Tibial artery (tissue), 4 donors: ENCODE measurements around the gene TMEM132C.

Source experiments
- DNase-seq, 2 donors: peaks; one replicate each; pipeline ENCODE4 v3.0.0-alpha.2; 2019
- H3K27ac ChIP-seq, 2 donors: fragments of 200-600 bp; sonication (generic) in 1 of 2; 1 replicate in 1 of 2; 2 replicates in 1 of 2; pipeline ENCODE4 v1.5.1; 2018 to 2019; ENCODE audit warnings: mild to moderate bottlenecking in 1 of 2
- H3K27me3 ChIP-seq, 2 donors: fragments of 200-600 bp; sonication (generic) in 1 of 2; one replicate each; pipeline versions ENCODE4 v1.5.1 to v1.6.0; 2016 to 2019
- H3K36me3 ChIP-seq, 3 donors: fragments of 200-600 bp; sonication (generic) in 2 of 3; one replicate each; pipeline ENCODE4 v1.5.1; 2016 to 2019; ENCODE audit warnings: mild to moderate bottlenecking in 2 of 3
- H3K4me1 ChIP-seq, 4 donors: fragments of 200-600 bp; sonication (generic) in 2 of 4; 1 replicate in 3 of 4; 2 replicates in 1 of 4; pipeline ENCODE4 v1.5.1; 2016 to 2019
- H3K4me3 ChIP-seq, 2 donors: fragments of 200-600 bp; sonication (generic) in 1 of 2; 1 replicate in 1 of 2; 2 replicates in 1 of 2; pipeline ENCODE4 v1.5.1; 2018 to 2019; ENCODE audit warnings: mild to moderate bottlenecking in 2 of 2
- H3K9me3 ChIP-seq, 3 donors: fragments of 200-600 bp; sonication (generic) in 1 of 3; one replicate each; pipeline ENCODE4 v1.5.1; 2016 to 2019
- CTCF ChIP-seq, 2 experiments: fragments of 200-600 bp in 1 of 2; fragments of 450-650 bp in 1 of 2; IDR thresholded peaks; one replicate each; pipeline ENCODE4 v1.5.1; 2017 to 2019; ENCODE audit warnings: antibody characterized with exemption in 2 of 2, mild to moderate bottlenecking in 1 of 2, moderate library complexity in 1 of 2
- intact Hi-C: fragments of 100-400 bp; cut with DNase I; formaldehyde crosslinking; loops from one replicate; pipeline ENCODE4 v1.15.0; 2023; ENCODE audit warnings: low total_unique reads

Gene TMEM132C

GRCh38 chr12:128307791-128308190 is 40.8 kb downstream of the TMEM132C start:
- Histone ChIP-seq H3K27me3 (no peaks in the 10 kb centered on the region), H3K36me3 (no peaks in the 10 kb centered on the region), H3K4me3 (no peak overlapping the region), H3K4me1 (no peaks in the 10 kb centered on the region), H3K9me3 (no peaks in the 10 kb centered on the region), H3K27ac (no peak overlapping the region)
- no peak for DNase-seq
- no peak for TF ChIP-seq CTCF (IDR thresholded peaks at IDR 0.05)
- intact Hi-C loops: no loop called here

- peaks cover 0 to 3% (median 0%) of the 10 kb centered on the region in 3 donors for H3K9me3 ChIP-seq
- no peak for TF ChIP-seq CTCF (IDR thresholded peaks at IDR 0.05)
- no peak overlapping the region for H3K27ac ChIP-seq
- no peak overlapping the region for H3K4me3 ChIP-seq
- H3K36me3 ChIP-seq: no peaks in the 10 kb centered on the region
- no peak for DNase-seq
- no peaks in the 10 kb centered on the region for H3K27me3 ChIP-seq
- H3K4me1 ChIP-seq: no peaks in the 10 kb centered on the region
- intact Hi-C loops: no loop called here
Observed at GRCh38 chr12:128312661-128313060, 45.7 kb downstream of the TMEM132C start.

- Histone ChIP-seq H3K27me3 (no peaks in the 10 kb centered on the region), H3K9me3 (peaks cover 0 to 3% (median 0%) of the 10 kb centered on the region in 3 donors), H3K27ac (no peak overlapping the region), H3K36me3 (no peaks in the 10 kb centered on the region), H3K4me3 (no peak overlapping the region), H3K4me1 (no peaks in the 10 kb centered on the region)
- no peak for DNase-seq
- intact Hi-C loops: no loop called here
- no peak for TF ChIP-seq CTCF (IDR thresholded peaks at IDR 0.05)
Observed at GRCh38 chr12:128313931-128314330, 47.0 kb downstream of the TMEM132C start.

- H3K36me3 ChIP-seq: no peaks in the 10 kb centered on the region
- peaks cover 0 to 3% (median 0%) of the 10 kb centered on the region in 3 donors for H3K9me3 ChIP-seq
- H3K27ac ChIP-seq: no peak overlapping the region
- H3K4me3 ChIP-seq: no peak overlapping the region
- no peaks in the 10 kb centered on the region for H3K4me1 ChIP-seq
- no peaks in the 10 kb centered on the region for H3K27me3 ChIP-seq
- TF ChIP-seq CTCF (IDR thresholded peaks at IDR 0.05): no peak
- no peak for DNase-seq
- intact Hi-C loops: no loop called here
Observed at GRCh38 chr12:128314611-128315010, 47.6 kb downstream of the TMEM132C start.

GRCh38 chr12:128316078-128316477 is 49.1 kb downstream of the TMEM132C start:
- Histone ChIP-seq H3K36me3 (no peaks in the 10 kb centered on the region), H3K27me3 (no peaks in the 10 kb centered on the region), H3K4me3 (no peak overlapping the region), H3K9me3 (peaks cover 0 to 3% (median 0%) of the 10 kb centered on the region in 3 donors), H3K4me1 (no peaks in the 10 kb centered on the region), H3K27ac (no peak overlapping the region)
- TF ChIP-seq CTCF (IDR thresholded peaks at IDR 0.05): no peak
- intact Hi-C loops: no loop called here
- DNase-seq: no peak

GRCh38 chr12:128316973-128317526 is 50.1 kb downstream of the TMEM132C start:
- H3K9me3 ChIP-seq: peaks cover 0 to 5% (median 4%) of the 10 kb centered on the region in 3 donors
- H3K36me3 ChIP-seq: no peaks in the 10 kb centered on the region
- no peak overlapping the region for H3K4me3 ChIP-seq
- no peak for TF ChIP-seq CTCF (IDR thresholded peaks at IDR 0.05)
- intact Hi-C loops: no loop called here
- DNase-seq: no peak
- H3K27ac ChIP-seq: no peak overlapping the region
- no peaks in the 10 kb centered on the region for H3K4me1 ChIP-seq
- no peaks in the 10 kb centered on the region for H3K27me3 ChIP-seq
